HepG2 (cell line): ENCODE measurements around the gene NEURL1. TPM values are rescaled to one million over a fixed set of nuclear protein-coding genes. Genes with fewer than 3 reads are reported as not detected.

Experiments used
- AGO2 ChIP-seq: fragments of 200-400 bp; formaldehyde crosslinking; optimal IDR thresholded peaks from 2 replicates; pipeline ENCODE3; 2017; ENCODE audit warnings: mild to moderate bottlenecking, low read depth, low read length, moderate library complexity
- BRCA1 ChIP-seq: sonication (generic); formaldehyde crosslinking; IDR thresholded peaks from 2 replicates; pipeline ENCODE4 v1.4.0; 2020; ENCODE audit warnings: missing genetic modification reagents
- DR1 ChIP-seq: sonication (generic); formaldehyde crosslinking; IDR thresholded peaks from 2 replicates; pipeline ENCODE4 v1.8.0; 2021; ENCODE audit warnings: mild to moderate bottlenecking, missing genetic modification reagents, inconsistent platforms
- KDM5B ChIP-seq: sonication (generic); formaldehyde crosslinking; IDR thresholded peaks from 2 replicates; pipeline ENCODE4 v1.4.0; 2020; ENCODE audit warnings: missing genetic modification reagents, mild to moderate bottlenecking, borderline replicate concordance
- POLR2A ChIP-seq, 2 experiments: IDR thresholded peaks; 2 replicates each; pipeline ENCODE4 v1.6.1; 2011; ENCODE audit warnings: low read depth in 2 of 2, low read length in 2 of 2, mild to moderate bottlenecking in 1 of 2, moderate library complexity in 1 of 2; ENCODE audit not compliant: insufficient read depth in 1 of 2
- RXRB ChIP-seq: IDR thresholded peaks from 2 replicates; pipeline ENCODE4 v1.6.1; 2016; ENCODE audit warnings: borderline replicate concordance, missing genetic modification reagents, missing compliant biosample characterization
- SATB2 ChIP-seq: sonication (generic); formaldehyde crosslinking; IDR thresholded peaks from 2 replicates; pipeline ENCODE4 v1.5.0; 2020; ENCODE audit warnings: missing genetic modification reagents
- TRIM22 ChIP-seq: fragments of 450-650 bp; IDR thresholded peaks from 2 replicates; pipeline ENCODE4 v1.6.1; 2017
- ZNF225 ChIP-seq: sonication (generic); formaldehyde crosslinking; IDR thresholded peaks from 2 replicates; pipeline ENCODE4 v1.4.0; 2020; ENCODE audit warnings: mild to moderate bottlenecking, missing genetic modification reagents
- ZNF333 ChIP-seq: sonication (generic); formaldehyde crosslinking; IDR thresholded peaks from 2 replicates; pipeline ENCODE4 v1.4.0; 2020; ENCODE audit warnings: mild to moderate bottlenecking, missing genetic modification reagents, borderline replicate concordance
- ZNF441 ChIP-seq: sonication (generic); formaldehyde crosslinking; IDR thresholded peaks from 2 replicates; pipeline ENCODE4 v1.7.0; 2021; ENCODE audit warnings: missing genetic modification reagents, borderline replicate concordance
- ZNF547 ChIP-seq: sonication (generic); formaldehyde crosslinking; IDR thresholded peaks from 2 replicates; pipeline ENCODE4 v1.5.1; 2020; ENCODE audit warnings: mild to moderate bottlenecking, missing genetic modification reagents
- ZNF678 ChIP-seq: sonication (generic); formaldehyde crosslinking; IDR thresholded peaks from 2 replicates; pipeline ENCODE4 v1.4.0; 2020; ENCODE audit warnings: mild to moderate bottlenecking, missing genetic modification reagents
- ZNF709 ChIP-seq: sonication (generic); formaldehyde crosslinking; IDR thresholded peaks from 2 replicates; pipeline ENCODE4 v1.5.0; 2020; ENCODE audit warnings: mild to moderate bottlenecking, missing genetic modification reagents
- ZNF781 ChIP-seq: sonication (generic); formaldehyde crosslinking; IDR thresholded peaks from 2 replicates; pipeline ENCODE4 v1.5.1; 2020; ENCODE audit warnings: borderline replicate concordance, mild to moderate bottlenecking, missing genetic modification reagents; ENCODE audit errors: not compliant biosample characterization
- polyA plus RNA-seq, 8 experiments: library from polyadenylated mRNA; depleted of rRNA in 3 of 8; stranded (reverse) in 7 of 8; unstranded in 1 of 8; fragments of >200 nt; fragmentation: Illumina TruSeq in 4 of 8; extraction: Trizol in 4 of 8; gene quantifications; 2 replicates each; pipeline versions ENCODE4 v1.2.1 to v1.2.3, GENCODE V29; 2011 to 2016; ENCODE audit warnings: low read depth in 4 of 8, missing spikeins in 1 of 8, mixed read lengths in 1 of 8; ENCODE audit not compliant: insufficient read depth in 1 of 8
- total RNA-seq, 5 experiments: library from RNA; depleted of rRNA; stranded (reverse); fragments of >200 nt; fragmentation: Illumina TruSeq; extraction: Trizol; gene quantifications; 2 replicates each; pipeline ENCODE4 v1.2.3, GENCODE V29; 2016; ENCODE audit warnings: low read depth in 1 of 5
- TF ChIP-seq, protein P1 (sequence below): sonication (generic); formaldehyde crosslinking; IDR thresholded peaks from 2 replicates; pipeline ENCODE4 v1.4.0; 2020; ENCODE audit warnings: missing genetic modification reagents

The NEURL1 gene
- total and polyA plus RNA-seq, 2 of the 13 experiments (the other 11 are each of a cell fraction or from before 2014, with no cell fraction given) = not detected

GRCh38 chr10:103602028-103602851 is 108.7 kb downstream of the NEURL1 start (continued):
- TF ChIP-seq TRIM22 (no peak), RXRB (no peak), ZNF333 (CRISPR knock-in tag) (no peak), AGO2 (peak; percentile 90), ZNF225 (CRISPR knock-in tag) (no peak), ZNF709 (CRISPR knock-in tag) (no peak), ZNF547 (no peak), ZNF781 (CRISPR knock-in tag) (no peak), ZNF441 (no peak), DR1 (CRISPR knock-in tag) (no peak), ZNF678 (CRISPR knock-in tag) (no peak), POLR2A (IDR thresholded peaks at IDR 0.05; ENCODE audit: insufficient read depth in 1 of 2, low read depth in 2 of 2, low read length in 2 of 2) (0 out of 4 replicates have a peak, but pooled peaks of 1 of the 2 experiments have one; percentile 28), BRCA1 (CRISPR knock-in tag) (no peak), SATB2 (CRISPR knock-in tag) (no peak), KDM5B (CRISPR knock-in tag) (no peak)
- TF ChIP-seq, protein P1, sequence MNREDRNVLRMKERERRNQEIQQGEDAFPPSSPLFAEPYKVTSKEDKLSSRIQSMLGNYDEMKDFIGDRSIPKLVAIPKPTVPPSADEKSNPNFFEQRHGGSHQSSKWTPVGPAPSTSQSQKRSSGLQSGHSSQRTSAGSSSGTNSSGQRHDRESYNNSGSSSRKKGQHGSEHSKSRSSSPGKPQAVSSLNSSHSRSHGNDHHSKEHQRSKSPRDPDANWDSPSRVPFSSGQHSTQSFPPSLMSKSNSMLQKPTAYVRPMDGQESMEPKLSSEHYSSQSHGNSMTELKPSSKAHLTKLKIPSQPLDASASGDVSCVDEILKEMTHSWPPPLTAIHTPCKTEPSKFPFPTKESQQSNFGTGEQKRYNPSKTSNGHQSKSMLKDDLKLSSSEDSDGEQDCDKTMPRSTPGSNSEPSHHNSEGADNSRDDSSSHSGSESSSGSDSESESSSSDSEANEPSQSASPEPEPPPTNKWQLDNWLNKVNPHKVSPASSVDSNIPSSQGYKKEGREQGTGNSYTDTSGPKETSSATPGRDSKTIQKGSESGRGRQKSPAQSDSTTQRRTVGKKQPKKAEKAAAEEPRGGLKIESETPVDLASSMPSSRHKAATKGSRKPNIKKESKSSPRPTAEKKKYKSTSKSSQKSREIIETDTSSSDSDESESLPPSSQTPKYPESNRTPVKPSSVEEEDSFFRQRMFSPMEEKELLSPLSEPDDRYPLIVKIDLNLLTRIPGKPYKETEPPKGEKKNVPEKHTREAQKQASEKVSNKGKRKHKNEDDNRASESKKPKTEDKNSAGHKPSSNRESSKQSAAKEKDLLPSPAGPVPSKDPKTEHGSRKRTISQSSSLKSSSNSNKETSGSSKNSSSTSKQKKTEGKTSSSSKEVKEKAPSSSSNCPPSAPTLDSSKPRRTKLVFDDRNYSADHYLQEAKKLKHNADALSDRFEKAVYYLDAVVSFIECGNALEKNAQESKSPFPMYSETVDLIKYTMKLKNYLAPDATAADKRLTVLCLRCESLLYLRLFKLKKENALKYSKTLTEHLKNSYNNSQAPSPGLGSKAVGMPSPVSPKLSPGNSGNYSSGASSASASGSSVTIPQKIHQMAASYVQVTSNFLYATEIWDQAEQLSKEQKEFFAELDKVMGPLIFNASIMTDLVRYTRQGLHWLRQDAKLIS (CRISPR knock-in tag) = no peak
- TF ChIP-seq, all 625 proteins: peak for 3
